22Rv1 (cell line): ENCODE data around the gene CEP135.

Experiments
- ZFX ChIP-seq: fragments of 450-650 bp; IDR thresholded peaks from 2 replicates; pipeline ENCODE4 v1.6.1; 2017; ENCODE audit warnings: antibody characterized with exemption, borderline replicate concordance
- TF ChIP-seq, protein P1 (sequence below): fragments of 450-650 bp; IDR thresholded peaks from 2 replicates; pipeline ENCODE4 v1.5.1; 2017; ENCODE audit warnings: mild to moderate bottlenecking

DNA sequence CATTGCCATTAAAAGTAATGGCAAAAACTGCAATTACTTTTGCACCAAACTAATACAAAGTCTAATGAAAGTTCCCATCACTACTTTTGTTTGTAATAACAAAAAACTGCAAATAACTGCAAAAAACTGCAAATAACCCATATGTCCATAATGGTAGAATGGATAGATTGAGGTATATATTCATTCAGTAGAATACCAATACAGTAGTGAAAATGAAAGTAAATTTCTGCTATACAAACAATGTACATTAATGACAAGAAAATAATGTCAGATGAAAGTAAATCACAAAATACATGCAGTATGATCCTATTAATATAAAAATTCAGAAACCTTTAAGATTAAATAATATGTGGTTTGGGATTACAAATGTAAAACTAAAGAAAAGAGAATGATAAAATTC is 41.3 kb upstream of the CEP135 start:
- TF ChIP-seq, protein P1, sequence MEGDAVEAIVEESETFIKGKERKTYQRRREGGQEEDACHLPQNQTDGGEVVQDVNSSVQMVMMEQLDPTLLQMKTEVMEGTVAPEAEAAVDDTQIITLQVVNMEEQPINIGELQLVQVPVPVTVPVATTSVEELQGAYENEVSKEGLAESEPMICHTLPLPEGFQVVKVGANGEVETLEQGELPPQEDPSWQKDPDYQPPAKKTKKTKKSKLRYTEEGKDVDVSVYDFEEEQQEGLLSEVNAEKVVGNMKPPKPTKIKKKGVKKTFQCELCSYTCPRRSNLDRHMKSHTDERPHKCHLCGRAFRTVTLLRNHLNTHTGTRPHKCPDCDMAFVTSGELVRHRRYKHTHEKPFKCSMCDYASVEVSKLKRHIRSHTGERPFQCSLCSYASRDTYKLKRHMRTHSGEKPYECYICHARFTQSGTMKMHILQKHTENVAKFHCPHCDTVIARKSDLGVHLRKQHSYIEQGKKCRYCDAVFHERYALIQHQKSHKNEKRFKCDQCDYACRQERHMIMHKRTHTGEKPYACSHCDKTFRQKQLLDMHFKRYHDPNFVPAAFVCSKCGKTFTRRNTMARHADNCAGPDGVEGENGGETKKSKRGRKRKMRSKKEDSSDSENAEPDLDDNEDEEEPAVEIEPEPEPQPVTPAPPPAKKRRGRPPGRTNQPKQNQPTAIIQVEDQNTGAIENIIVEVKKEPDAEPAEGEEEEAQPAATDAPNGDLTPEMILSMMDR, result no peak
- TF ChIP-seq ZFX, result no peak
